ENCODE measurements around the gene MICALL1. TPM values are rescaled to one million over a fixed set of nuclear protein-coding genes. Genes with fewer than 3 reads are reported as not detected.

MICALL1 gene
- 10 to 100 TPM; 29.0 to 60.0 (median 42.2) TPM for polyA plus RNA-seq (ENCODE audit: insufficient read length in 10 of 10)
- long read RNA-seq, donor 1, full-length matches to known transcripts = 1 of 24 reads
- long read RNA-seq, donor 1, partial matches to known transcripts = 23 of 24 reads
- long read RNA-seq, donor 1, other reads (novel, unspliced or antisense) = 0 of 24 reads
- long read RNA-seq, donor 2 = 0 reads
- long read RNA-seq, donor 3 = 0 reads
- long read RNA-seq, donor 4, full-length matches to known transcripts = 2 of 2 reads
- long read RNA-seq, donor 4, partial matches to known transcripts = 0 of 2 reads
- long read RNA-seq, donor 4, other reads (novel, unspliced or antisense) = 0 of 2 reads
- long read RNA-seq, donor 5, partial matches to known transcripts = 22 of 22 reads
- long read RNA-seq, donor 5, other reads (novel, unspliced or antisense) = 0 of 22 reads
- long read RNA-seq, donor 6, full-length matches to known transcripts = 4 of 11 reads
- long read RNA-seq, donor 6, partial matches to known transcripts = 7 of 11 reads
- long read RNA-seq, donor 6, other reads (novel, unspliced or antisense) = 0 of 11 reads
- long read RNA-seq, donor 7, full-length matches to known transcripts = 1 of 6 reads
- long read RNA-seq, donor 7, partial matches to known transcripts = 5 of 6 reads
- long read RNA-seq, donor 7, other reads (novel, unspliced or antisense) = 0 of 6 reads
- long read RNA-seq, donor 8, partial matches to known transcripts = 5 of 5 reads
- long read RNA-seq, donor 8, other reads (novel, unspliced or antisense) = 0 of 5 reads
- long read RNA-seq, donor 9 = 0 reads

DNA sequence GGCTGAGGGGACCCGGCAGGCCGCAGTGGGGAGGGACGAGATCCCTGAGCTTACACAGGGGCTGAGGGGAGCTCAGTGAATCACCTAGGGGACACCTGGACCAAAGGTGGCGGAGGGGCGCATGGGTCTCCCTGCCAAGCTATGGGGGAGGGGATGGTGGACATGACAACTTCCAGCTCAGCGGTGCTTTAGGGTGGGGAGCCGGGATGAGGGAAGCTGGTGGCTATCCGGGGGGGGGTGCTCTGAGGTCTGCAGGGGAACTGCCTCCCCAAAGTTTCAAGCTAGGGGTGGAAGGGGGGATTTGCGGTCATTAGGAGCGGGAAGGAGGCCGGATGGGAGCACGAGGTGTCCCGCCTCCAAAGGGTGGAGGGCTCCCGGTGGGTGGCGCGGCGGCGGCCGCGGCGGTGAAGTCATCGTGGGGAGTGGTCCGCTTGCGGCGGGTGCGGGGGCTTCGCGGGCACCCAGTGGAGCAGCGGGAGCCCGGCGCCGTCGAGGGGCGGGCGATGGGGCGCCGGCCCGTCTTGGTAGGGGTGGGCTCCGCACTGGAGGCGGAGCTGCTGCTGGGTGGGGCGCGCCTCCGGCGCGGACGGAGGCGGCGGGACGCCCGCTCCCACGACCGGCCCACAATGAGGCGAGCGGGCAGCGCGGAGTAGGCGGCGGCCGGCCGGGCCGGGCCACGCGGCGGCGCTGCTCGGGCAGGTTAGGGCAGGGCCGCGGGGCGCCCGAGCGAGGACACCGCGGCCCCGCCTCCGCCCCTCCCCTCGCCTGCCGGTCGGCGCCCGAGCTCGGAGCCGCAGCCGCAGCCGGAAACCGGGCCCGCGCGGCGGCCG, at the start of gene MICALL1:
MICALL1 (plus strand) TSS at position 764 of the 830 bp plus-strand sequence. CDS start 126 bp downstream, outside the sequence.
- DNase-seq = peak; percentile 69 to 86 (median 70)

GRCh38 chr22:37860796-37861421, 45.2 kb upstream of the MICALL1 start:
- DNase-seq = no peak

DNA sequence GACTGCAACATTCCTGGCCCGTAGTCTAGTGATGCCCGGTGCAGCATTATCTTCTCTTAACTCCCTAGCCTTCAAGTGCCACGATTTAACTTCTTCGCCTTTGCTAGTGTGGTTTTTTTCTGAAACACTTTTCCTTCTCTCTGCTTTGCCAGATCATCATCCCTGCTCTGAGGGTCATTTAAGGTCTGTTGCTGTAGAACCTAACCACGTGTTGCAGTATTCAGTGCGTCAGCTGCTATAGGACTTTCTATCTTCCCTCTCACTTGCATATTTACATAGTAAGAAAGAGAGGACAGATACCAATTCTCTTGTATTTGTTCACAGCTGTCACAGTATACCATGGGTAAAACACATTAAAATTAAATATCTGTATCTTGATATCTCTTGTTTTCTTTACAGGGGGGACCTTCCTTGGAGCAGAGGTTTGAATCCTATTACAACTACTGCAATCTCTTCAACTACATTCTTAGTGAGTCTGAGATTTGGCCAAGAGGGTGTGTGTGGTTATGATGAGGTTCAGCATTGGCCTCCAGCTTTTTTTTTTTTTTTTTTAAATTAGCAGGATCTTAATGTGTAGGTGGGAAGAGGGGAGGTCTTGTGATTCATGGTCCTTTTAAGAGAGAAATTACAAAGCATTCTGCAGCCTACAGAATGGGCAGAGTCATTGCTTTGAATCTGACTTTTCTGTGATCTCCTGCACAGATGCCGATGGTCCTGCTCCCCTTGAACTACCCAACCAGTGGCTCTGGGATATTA, 43.3 kb upstream of the MICALL1 start:
- DNase-seq = no peak

GRCh38 chr22:37865510-37865909, 40.6 kb upstream of the MICALL1 start:
- DNase-seq = no peak

DNA sequence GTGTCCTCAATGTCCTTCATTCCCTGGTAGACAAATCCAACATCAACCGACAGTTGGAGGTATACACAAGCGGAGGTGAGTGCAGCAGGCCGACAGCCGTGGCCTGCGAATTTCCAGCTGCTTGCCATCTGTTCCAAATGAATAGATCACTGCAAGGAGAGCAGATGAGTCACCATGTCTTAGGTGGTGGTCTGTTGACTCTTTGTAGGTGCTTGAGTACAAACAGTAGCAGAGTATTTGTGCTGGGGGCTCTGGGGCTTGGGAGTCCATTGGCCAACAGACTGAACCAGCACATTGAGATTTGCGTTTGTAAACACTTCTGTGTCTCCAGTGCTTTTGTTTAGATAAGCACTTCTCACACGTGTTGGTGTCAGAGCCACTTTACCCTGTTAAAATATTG, 35.8 kb upstream of the MICALL1 start:
- DNase-seq = no peak

DNA sequence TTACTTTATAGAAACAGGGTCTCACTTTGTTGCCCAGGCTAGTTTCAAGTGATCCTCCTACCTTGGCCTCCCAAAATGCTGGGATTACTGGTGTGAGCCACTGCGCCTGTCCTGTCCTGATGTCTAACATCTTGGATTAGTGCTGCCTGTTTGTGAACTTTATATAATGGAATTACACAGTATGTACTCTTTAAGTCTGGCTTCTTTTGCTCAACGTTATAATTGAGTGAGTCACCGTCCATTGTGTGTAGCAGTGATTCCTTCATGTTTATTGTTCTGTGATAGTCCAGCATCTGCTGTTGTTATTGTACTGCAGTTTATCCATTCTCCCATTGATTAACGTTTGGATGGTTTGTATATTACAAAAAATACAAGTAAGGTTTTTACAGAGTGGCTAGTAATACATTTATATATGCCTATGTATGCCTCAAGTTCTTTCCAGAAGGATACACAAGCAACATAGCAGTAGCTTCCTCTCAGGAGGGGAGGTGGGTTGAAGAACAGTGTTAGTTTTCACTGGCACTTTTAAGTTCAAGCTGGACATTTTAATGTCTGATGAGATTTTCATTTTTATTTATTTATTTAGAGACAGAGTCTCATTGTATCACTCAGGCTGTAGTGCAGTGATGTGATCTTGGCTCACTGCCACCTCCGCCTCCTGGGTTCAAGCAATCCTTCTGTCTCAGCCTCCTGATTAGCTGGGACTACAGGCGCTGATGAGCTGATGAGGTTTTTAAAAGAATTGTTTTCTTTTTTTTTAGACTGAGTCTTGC, 25.2 kb upstream of the MICALL1 start:
- DNase-seq = no peak

DNA sequence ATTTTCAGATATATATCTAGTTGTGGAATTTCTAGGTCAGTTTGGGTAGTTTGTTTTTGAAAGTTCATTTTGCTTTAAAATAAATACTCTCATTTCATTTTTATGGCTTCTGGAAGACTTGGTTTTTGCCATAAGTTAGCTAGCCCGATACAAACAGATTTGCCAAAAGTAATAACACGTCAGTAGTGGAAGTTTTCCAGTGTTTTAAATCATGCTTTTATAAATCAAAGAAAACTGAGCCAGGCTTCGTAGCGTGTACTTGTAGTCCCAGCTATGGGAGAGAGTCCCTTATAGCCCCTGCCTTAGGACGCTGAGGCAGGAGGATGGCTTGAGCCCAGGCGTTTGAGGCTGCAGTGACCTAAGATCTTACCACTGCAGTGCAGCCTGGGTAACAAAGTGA, 21.7 kb upstream of the MICALL1 start:
- peak; percentile 47 to 88 (median 72) for DNase-seq

- peak in 2 of 3 donors; percentile 60 to 63 for DNase-seq
Measured at GRCh38 chr22:37887584-37888378, 18.3 kb upstream of the MICALL1 start.

- DNase-seq = no peak
Measured at GRCh38 chr22:37891926-37892325, 14.2 kb upstream of the MICALL1 start.

GRCh38 chr22:37892566-37893335, 13.3 kb upstream of the MICALL1 start:
- peak in 2 of 3 donors; percentile 31 to 69 for DNase-seq

DNA sequence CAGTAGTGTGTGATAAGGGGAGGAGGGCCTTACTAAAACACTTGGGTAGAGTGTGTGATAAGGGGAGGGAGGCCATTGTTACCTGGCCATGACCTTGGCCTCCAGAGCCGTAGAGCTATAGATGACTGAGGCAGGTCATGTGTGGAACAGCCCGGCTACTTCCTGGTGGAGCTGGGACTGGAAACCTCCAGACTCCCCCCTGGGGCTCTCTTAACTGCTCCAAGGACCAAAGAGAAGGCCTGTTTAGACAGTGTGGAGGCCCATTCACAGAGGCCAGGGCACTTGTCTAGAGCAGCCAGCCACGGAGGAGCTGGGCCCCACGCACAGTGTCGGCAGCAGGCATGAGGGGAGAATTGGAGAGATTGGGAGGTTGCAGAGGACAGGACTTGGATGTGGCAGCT, 12.5 kb upstream of the MICALL1 start:
- DNase-seq = no peak

DNA sequence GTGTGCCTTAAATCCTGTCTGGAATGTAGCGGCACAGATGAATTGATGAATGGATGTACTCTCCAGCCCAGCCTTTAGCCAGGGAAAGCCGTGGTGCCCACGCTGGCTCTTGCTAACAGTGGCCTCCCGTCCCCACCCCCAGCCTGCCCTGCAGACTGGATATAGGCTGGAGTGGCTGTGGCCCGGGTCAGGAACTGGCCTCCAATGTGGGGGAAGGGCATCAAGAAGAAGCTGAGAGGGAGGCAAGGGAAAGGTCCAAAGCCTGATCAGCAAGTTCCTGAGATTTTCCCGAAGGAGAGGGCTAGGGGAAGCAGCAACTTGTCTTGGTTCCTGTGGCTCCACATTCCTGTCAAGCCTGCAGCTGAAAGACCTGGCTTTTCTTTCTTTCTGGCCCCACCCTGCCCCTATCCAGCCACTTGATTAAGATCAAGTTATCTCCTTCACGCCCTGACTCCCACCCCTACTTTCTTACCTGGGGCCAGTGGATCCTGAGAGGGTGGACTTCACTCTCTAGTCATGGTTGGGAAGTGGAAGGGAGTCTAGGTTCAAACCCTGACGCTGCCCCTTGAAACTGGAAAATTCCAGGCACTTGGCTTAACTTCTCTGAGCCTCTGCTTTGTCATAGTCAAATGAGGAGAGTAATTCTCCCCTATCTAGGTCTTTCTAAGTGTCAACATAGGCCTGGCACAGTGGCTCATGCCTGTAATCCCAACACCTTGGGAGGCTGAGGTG, 11.0 kb upstream of the MICALL1 start:
- DNase-seq = no peak

DNA sequence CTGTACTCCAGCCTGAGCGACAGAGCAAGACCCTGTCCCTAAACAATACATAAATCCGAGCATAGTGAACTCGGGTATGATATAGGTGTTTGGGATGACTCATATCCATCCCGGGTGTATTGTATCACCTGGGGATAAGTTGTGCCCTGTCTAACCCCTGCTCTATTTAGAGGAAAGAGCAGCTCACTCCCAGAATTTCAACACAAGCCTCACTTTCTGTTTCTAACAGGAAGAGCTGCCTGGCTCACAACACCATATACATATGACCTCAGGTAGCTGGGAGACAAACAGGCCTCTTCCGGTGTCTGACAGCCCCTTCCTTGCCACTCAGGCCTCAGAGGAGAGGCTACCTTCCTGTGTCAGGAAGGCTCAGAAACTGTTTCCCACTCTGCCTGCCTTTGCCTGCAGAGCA, 9.9 kb upstream of the MICALL1 start:
- DNase-seq = no peak

- no peak for DNase-seq
Measured at GRCh38 chr22:37896939-37897338, 9.2 kb upstream of the MICALL1 start.

DNA sequence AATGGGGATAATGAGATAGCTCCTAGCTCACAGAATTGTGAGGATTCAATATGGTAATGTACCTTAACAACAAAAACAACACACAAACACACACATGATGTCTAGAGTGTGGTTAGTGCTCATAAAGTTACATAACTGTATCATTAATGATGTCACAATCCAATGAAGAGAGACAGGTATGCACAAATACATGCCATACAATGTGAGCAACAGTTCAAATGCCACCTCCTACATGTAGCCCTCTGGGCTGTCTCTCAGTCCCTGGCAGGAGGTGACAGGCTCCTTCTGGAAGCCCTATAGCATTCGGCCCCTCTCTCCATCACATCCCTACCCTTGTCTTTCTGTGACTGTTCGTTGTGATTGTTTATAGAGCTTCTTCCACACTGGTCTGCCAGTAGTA, 8.3 kb upstream of the MICALL1 start:
- DNase-seq = no peak

DNA sequence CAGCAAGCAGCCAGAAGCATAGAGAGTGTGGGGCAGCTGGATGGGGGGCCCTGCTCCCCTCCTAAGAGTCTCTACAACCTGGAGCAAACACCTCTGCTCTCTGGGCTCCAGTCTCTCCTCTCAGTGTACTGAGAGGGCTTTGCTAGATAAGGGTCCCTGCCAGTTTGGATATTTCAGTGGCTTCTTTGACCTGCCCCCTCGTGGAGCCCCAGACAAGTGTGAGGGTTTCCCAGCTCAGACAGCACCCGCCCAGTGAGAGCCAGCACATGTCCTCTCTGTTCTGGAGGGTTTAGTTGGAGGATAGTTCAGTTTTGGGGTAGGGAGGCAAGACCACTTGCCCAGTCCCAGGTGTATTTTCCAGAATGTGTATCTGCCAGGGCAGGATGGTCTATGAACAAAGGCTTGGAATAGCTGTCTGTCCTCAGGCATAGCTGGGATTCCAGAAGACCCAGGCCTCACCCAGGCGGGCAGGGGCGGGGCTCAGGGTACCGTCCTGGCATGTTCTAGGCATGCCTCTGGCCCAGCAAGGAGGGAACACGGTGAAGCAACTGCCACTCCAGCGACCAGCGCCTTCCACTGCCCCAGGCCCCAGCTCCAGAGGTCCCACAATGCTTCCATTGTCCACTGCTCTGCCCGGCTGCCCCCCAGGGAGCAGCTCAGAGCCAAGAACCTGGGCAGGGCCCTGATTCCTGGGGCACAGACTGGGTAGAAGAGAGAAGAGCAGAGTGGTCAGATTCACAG, 7.5 kb upstream of the MICALL1 start:
- no peak for DNase-seq
